DND-41 (cell line): ENCODE results near the gene NEURL1.

Experiments
- EZH2 ChIP-seq: IDR thresholded peaks from 3 replicates; pipeline ENCODE4 v1.6.1; 2012; ENCODE audit warnings: borderline replicate concordance, low read depth, mild to moderate bottlenecking, moderate library complexity, low read length, inconsistent platforms; ENCODE audit not compliant: severe bottlenecking
- TF ChIP-seq, protein P1 (sequence below): IDR thresholded peaks from 2 replicates; pipeline ENCODE4 v1.5.1; 2012; ENCODE audit warnings: borderline replicate concordance, low read length, moderate library complexity, mild to moderate bottlenecking; ENCODE audit not compliant: poor library complexity, severe bottlenecking; ENCODE audit errors: extremely low read depth

DNA sequence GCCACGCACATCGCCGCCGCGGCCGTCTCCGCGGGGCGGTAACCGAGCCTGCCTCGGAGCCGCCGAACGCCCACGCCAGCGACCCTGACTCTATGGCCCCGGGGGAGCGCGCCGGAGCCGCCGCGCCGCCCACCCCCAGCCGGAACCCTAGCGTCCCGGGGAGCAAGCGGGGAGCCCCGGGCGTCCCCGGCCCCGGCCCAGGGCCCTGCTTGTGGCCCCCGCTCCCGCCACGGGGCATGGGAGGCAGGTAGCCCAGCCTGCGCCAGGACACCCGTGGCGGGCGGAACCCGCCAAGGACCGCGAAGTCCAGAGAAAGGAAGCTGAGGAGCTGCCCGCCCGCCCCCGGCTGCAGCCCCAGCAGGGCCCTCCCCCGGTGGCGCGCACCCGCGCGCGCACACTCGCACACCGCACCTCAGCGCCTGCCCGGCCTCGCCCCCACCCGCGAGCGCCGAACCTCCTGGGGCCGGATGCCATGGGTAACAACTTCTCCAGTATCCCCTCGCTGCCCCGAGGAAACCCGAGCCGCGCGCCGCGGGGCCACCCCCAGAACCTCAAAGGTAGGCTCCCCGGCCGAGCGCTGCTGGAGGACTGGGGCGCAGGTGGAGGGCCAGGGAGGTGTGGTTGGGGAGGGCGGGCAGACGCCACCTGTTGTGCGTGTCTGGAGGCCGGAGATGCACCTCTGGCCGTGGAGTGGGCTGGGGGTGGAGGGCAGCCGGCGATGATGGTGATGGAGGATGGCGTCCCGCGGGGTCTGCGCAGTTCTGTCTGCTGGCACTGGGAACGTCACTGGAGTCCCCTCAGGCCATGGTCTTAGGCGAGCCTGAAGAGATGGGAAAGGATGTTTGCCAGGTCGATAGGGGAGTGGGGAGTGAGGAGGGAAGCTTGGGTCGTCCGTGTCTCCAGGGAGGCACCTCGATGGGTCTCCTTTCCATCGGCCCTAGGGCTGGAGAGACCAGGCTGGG, 692 bp downstream of the NEURL1 start:
- TF ChIP-seq, protein P1, sequence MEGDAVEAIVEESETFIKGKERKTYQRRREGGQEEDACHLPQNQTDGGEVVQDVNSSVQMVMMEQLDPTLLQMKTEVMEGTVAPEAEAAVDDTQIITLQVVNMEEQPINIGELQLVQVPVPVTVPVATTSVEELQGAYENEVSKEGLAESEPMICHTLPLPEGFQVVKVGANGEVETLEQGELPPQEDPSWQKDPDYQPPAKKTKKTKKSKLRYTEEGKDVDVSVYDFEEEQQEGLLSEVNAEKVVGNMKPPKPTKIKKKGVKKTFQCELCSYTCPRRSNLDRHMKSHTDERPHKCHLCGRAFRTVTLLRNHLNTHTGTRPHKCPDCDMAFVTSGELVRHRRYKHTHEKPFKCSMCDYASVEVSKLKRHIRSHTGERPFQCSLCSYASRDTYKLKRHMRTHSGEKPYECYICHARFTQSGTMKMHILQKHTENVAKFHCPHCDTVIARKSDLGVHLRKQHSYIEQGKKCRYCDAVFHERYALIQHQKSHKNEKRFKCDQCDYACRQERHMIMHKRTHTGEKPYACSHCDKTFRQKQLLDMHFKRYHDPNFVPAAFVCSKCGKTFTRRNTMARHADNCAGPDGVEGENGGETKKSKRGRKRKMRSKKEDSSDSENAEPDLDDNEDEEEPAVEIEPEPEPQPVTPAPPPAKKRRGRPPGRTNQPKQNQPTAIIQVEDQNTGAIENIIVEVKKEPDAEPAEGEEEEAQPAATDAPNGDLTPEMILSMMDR, result no peak
- TF ChIP-seq EZH2, result no peak
